SK-N-SH (cell line): ENCODE data around the gene UBAP1L. TPM values are rescaled to one million over a fixed set of nuclear protein-coding genes. Genes with fewer than 3 reads are reported as not detected.

Experiments used
- CTCF ChIA-PET: fragments of 300-600, 350-600 bp; formaldehyde crosslinking; extraction: SDS; loops from one replicate; lab custom pipeline; 2021; lab: Yijun Ruan, JAX
- POLR2A ChIA-PET: fragments of 350-600 bp; sonication (Branson Sonifier 250); formaldehyde crosslinking; extraction: SDS; loops from one replicate; lab custom pipeline; 2020; ENCODE audit warnings: antibody characterized with exemption, inconsistent platforms; lab: Yijun Ruan, JAX
- DNase-seq: peaks from one replicate; pipeline ENCODE4 v3.0.0; 2012
- H2AFZ ChIP-seq: fragments of 200-600 bp; sonication (generic); 2 replicates; pipeline ENCODE4 v1.8.1; 2016; ENCODE audit warnings: antibody characterized with exemption, mild to moderate bottlenecking, low read depth
- H3F3A ChIP-seq: fragments of 200-600 bp; sonication (generic); replicated peaks from 2 replicates; pipeline ENCODE3; 2016; ENCODE audit warnings: antibody characterized with exemption, mild to moderate bottlenecking; ENCODE audit not compliant: insufficient read depth
- H3K27ac ChIP-seq, 2 experiments: fragments of 200-500 bp in 1 of 2; fragments of 200-600 bp in 1 of 2; sonication (Bioruptor generic) in 1 of 2; sonication (generic), shearing (Covaris generic) in 1 of 2; 2 replicates each; pipeline versions ENCODE4 v1.5.1 to v1.6.1; 2014 to 2016; ENCODE audit warnings: low read depth in 2 of 2, inconsistent platforms in 1 of 2, low read length in 1 of 2, mild to moderate bottlenecking in 1 of 2, mixed read lengths in 1 of 2
- H3K27me3 ChIP-seq: fragments of 200-600 bp; sonication (generic), shearing (Covaris generic); 2 replicates; pipeline ENCODE4 v1.6.1; 2016; ENCODE audit warnings: mixed run types; ENCODE audit not compliant: insufficient read depth
- H3K36me3 ChIP-seq, 2 experiments: fragments of 200-500 bp in 1 of 2; fragments of 200-600 bp in 1 of 2; sonication (Bioruptor generic) in 1 of 2; sonication (generic) in 1 of 2; replicated peaks in 1 of 2; 2 replicates each; pipeline versions ENCODE3 to v1.5.1; 2014 to 2016; ENCODE audit warnings: low read length in 1 of 2, mild to moderate bottlenecking in 1 of 2; ENCODE audit not compliant: insufficient read depth in 2 of 2, control insufficient read depth in 1 of 2
- H3K4me1 ChIP-seq, 2 experiments: fragments of 200-500 bp in 1 of 2; fragments of 200-600 bp in 1 of 2; sonication (Bioruptor generic) in 1 of 2; sonication (generic), shearing (Covaris generic) in 1 of 2; 2 replicates each; pipeline versions ENCODE4 v1.5.1 to v1.6.1; 2014 to 2016; ENCODE audit warnings: low read depth in 1 of 2, low read length in 1 of 2, mixed run types in 1 of 2; ENCODE audit not compliant: insufficient read depth in 2 of 2, control insufficient read depth in 1 of 2
- H3K4me2 ChIP-seq: fragments of 200-600 bp; sonication (generic), shearing (Covaris generic); 2 replicates; pipeline ENCODE4 v1.6.1; 2017; ENCODE audit warnings: mixed run types
- H3K4me3 ChIP-seq, 2 experiments: fragments of 200-500 bp in 1 of 2; fragments of 200-600 bp in 1 of 2; sonication (Bioruptor generic) in 1 of 2; sonication (generic), shearing (Covaris generic) in 1 of 2; 2 replicates each; pipeline versions ENCODE4 v1.5.1 to v1.8.1; 2014 to 2016; ENCODE audit warnings: low read depth in 2 of 2, inconsistent platforms in 1 of 2, low read length in 1 of 2, mild to moderate bottlenecking in 1 of 2, mixed read lengths in 1 of 2, moderate library complexity in 1 of 2
- H3K79me2 ChIP-seq: fragments of 200-600 bp; sonication (generic); 2 replicates; pipeline ENCODE4 v1.8.1; 2017; ENCODE audit warnings: mild to moderate bottlenecking; ENCODE audit not compliant: insufficient read depth
- H3K9ac ChIP-seq: fragments of 200-600 bp; sonication (generic); 2 replicates; pipeline ENCODE4 v1.6.1; 2017; ENCODE audit warnings: mixed run types
- H3K9me2 ChIP-seq: fragments of 200-600 bp; sonication (generic); 2 replicates; pipeline ENCODE4 v1.6.1; 2017; ENCODE audit warnings: mixed run types
- H3K9me3 ChIP-seq: fragments of 200-600 bp; sonication (generic); 2 replicates; pipeline ENCODE4 v1.6.1; 2017; ENCODE audit warnings: mixed run types, mild to moderate bottlenecking, moderate library complexity
- H4K20me1 ChIP-seq: fragments of 200-600 bp; sonication (generic); 2 replicates; pipeline ENCODE4 v1.6.1; 2017; ENCODE audit warnings: mild to moderate bottlenecking, mixed run types; ENCODE audit not compliant: insufficient read depth
- ELF1 ChIP-seq: IDR thresholded peaks from 2 replicates; pipeline ENCODE4 v1.4.0; 2012
- EP300 ChIP-seq, 2 experiments: IDR thresholded peaks; 2 replicates each; pipeline versions ENCODE4 v1.4.0 to v1.6.1; 2012; ENCODE audit warnings: borderline replicate concordance in 1 of 2, low read depth in 1 of 2, low read length in 1 of 2
- EZH2phosphoT487 ChIP-seq: fragments of 200-600 bp; sonication (generic); IDR thresholded peaks from 2 replicates; pipeline ENCODE4 v1.6.1; 2017; ENCODE audit warnings: low read depth, mixed run types, mild to moderate bottlenecking, antibody characterized with exemption, moderate library complexity, borderline replicate concordance
- FOXM1 ChIP-seq: IDR thresholded peaks from 2 replicates; pipeline ENCODE4 v1.4.0; 2012; ENCODE audit warnings: low read depth, mild to moderate bottlenecking
- GATA2 ChIP-seq: sonication (generic); formaldehyde crosslinking; IDR thresholded peaks from 2 replicates; pipeline ENCODE4 v1.5.0; 2020; ENCODE audit warnings: mild to moderate bottlenecking, missing genetic modification reagents
- IRF3 ChIP-seq: fragments of 150-350 bp; IDR thresholded peaks from 2 replicates; pipeline ENCODE4 v1.6.1; 2016; ENCODE audit warnings: mild to moderate bottlenecking, low read depth, low read length
- JUND ChIP-seq: IDR thresholded peaks from 2 replicates; pipeline ENCODE4 v1.4.0; 2012
- MXI1 ChIP-seq: IDR thresholded peaks from 2 replicates; pipeline ENCODE4 v1.6.1; 2012; ENCODE audit warnings: mild to moderate bottlenecking, low read depth, low read length, improper control_type of control experiment
- NFIC ChIP-seq: IDR thresholded peaks from 2 replicates; pipeline ENCODE4 v1.4.0; 2012; ENCODE audit warnings: borderline replicate concordance
- NRF1 ChIP-seq: IDR thresholded peaks from 2 replicates; pipeline ENCODE4 v1.6.1; 2012; ENCODE audit warnings: low read depth, mild to moderate bottlenecking, low read length
- RAD21 ChIP-seq: IDR thresholded peaks from 2 replicates; pipeline ENCODE4 v1.6.1; 2012; ENCODE audit warnings: mild to moderate bottlenecking, low read length
- RCOR1 ChIP-seq: fragments of 150-350 bp; IDR thresholded peaks from 2 replicates; pipeline ENCODE4 v1.6.1; 2017; ENCODE audit warnings: antibody characterized with exemption, low read length
- REST ChIP-seq: IDR thresholded peaks from 2 replicates; pipeline ENCODE4 v1.6.1; 2012; ENCODE audit warnings: mild to moderate bottlenecking, low read depth, low read length, moderate library complexity
- RFX5 ChIP-seq: IDR thresholded peaks from 2 replicates; pipeline ENCODE4 v1.6.1; 2012; ENCODE audit warnings: mild to moderate bottlenecking, improper control_type of control experiment, low read length
- SIN3A ChIP-seq: IDR thresholded peaks from 2 replicates; pipeline ENCODE4 v1.6.1; 2012; ENCODE audit warnings: low read depth, mild to moderate bottlenecking, low read length, moderate library complexity, borderline replicate concordance
- SMC3 ChIP-seq: IDR thresholded peaks from 2 replicates; pipeline ENCODE4 v1.6.1; 2012; ENCODE audit warnings: low read depth, low read length, improper control_type of control experiment
- TEAD4 ChIP-seq: IDR thresholded peaks from 2 replicates; pipeline ENCODE4 v1.4.0; 2012; ENCODE audit warnings: mild to moderate bottlenecking, borderline replicate concordance; ENCODE audit not compliant: insufficient read depth
- USF2 ChIP-seq: fragments of 150-350 bp; IDR thresholded peaks from 2 replicates; pipeline ENCODE4 v1.6.1; 2017; ENCODE audit warnings: antibody characterized with exemption, low read length, low read depth, borderline replicate concordance
- YY1 ChIP-seq: IDR thresholded peaks from 2 replicates; pipeline ENCODE4 v1.4.0; 2012; ENCODE audit warnings: low read depth, mild to moderate bottlenecking
- WGBS: methylation state at CpG from one replicate; pipeline ENCODE4 v1.1.6; 2017; ENCODE audit warnings: low lambda C conversion rate; 5-methylcytosine and 5-hydroxymethylcytosine counted together
- polyA plus RNA-seq, 3 experiments: library from polyadenylated mRNA; depleted of rRNA; stranded (reverse); fragments of >200 nt; gene quantifications; 2 replicates each; pipeline ENCODE4 v1.2.3, GENCODE V29; 2012
- TF ChIP-seq, protein P1 (sequence below): IDR thresholded peaks from 2 replicates; pipeline ENCODE4; 2012

UBAP1L gene
- polyA plus RNA-seq, 1 of the 3 experiments (the other 2 are of a cell fraction): 1.8 TPM

DNA sequence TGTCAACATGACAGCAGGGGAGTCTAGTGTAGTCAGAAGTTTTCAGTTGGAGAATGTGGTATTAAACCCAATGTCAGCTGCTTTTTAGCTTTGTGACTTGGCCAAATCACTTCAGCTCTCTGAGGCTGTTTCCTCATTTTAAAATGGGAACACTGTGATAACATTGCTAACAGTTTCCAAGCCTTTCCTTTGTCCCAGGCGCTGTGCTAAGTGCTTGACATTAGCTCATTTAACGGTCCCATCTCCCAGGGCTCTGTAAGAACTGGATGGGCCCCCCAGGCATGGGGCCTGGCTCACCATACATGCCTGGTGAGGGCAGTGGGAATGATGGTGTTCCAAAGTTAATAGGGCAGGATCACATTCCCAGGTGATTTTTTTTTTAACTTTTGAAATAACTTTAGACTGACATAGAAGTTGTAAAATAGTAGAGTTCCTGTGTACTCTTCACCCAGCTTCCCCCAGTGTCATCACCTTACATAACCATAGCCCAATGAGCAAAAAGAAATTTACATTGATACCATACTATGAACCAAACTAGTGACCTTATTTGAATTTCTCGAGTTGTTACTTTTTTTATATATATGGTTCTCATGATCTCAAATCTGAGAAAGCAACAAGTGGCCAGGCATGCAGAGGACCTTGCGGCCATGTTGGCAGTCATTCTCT is 54.9 kb downstream of the UBAP1L start (continued):
- TF ChIP-seq, protein P1, sequence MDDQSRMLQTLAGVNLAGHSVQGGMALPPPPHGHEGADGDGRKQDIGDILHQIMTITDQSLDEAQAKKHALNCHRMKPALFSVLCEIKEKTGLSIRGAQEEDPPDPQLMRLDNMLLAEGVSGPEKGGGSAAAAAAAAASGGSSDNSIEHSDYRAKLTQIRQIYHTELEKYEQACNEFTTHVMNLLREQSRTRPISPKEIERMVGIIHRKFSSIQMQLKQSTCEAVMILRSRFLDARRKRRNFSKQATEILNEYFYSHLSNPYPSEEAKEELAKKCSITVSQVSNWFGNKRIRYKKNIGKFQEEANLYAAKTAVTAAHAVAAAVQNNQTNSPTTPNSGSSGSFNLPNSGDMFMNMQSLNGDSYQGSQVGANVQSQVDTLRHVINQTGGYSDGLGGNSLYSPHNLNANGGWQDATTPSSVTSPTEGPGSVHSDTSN: no peak

- H3K4me2 ChIP-seq: no peak overlapping the region
- H3K4me3 ChIP-seq: no peak overlapping the region
- no peak overlapping the region for H2AFZ ChIP-seq
- CTCF ChIA-PET: interaction anchor here (1.1 to 2.3 kb wide), 3 partner anchors 19 to 42 kb away, joined by 3 to 6 read pairs (median 6); no protein-coding TSS in a partner anchor
- whole genome bisulfite sequencing: 0% methylated on average over 2 of the region's 3 CpGs
- H3K27ac ChIP-seq: no peak overlapping the region
- peak; percentile 6 for DNase-seq
- no peaks in the 10 kb centered on the region for H3K36me3 ChIP-seq
- H3K4me1 ChIP-seq: peaks cover 0 to 4% of the 10 kb centered on the region in 2 experiments; a peak in 1 of 4 replicates
- H3K9me3 ChIP-seq: no peaks in the 10 kb centered on the region
- TF ChIP-seq USF2 (no peak), EZH2phosphoT487 (no peak), JUND (no peak), NFIC (no peak), TEAD4 (no peak), EP300 (IDR thresholded peaks at IDR 0.05; ENCODE audit: borderline replicate concordance in 1 of 2, low read depth in 1 of 2, low read length in 1 of 2) (no peak), RAD21 (no peak), MXI1 (no peak), FOXM1 (no peak), REST (no peak), SIN3A (no peak), GATA2 (CRISPR knock-in tag) (no peak), SMC3 (no peak), RFX5 (no peak), ELF1 (no peak), NRF1 (no peak), YY1 (no peak), RCOR1 (no peak), IRF3 (no peak)
- TF ChIP-seq, protein P1: no peak
- TF ChIP-seq, all 33 proteins: peak for 0
- POLR2A ChIA-PET: interaction anchor here (0.6 kb wide), 1 partner anchor 28 kb away, joined by 3 read pairs; no protein-coding TSS in a partner anchor
- Histone ChIP-seq H3K9ac (no peak overlapping the region), H3K27me3 (no peaks in the 10 kb centered on the region), H3K79me2 (no peaks in the 10 kb centered on the region), H3K9me2 (no peaks in the 10 kb centered on the region), H3F3A (no peaks in the 10 kb centered on the region), H4K20me1 (no peaks in the 10 kb centered on the region)
Measured at GRCh38 chr15:65059369-65059750, 55.6 kb downstream of the UBAP1L start.
